Upper lobe of left lung (tissue), 4 donors: ENCODE measurements around the gene PAX5.

Source experiments
- EP300 ChIP-seq, 4 donors: sonication (generic); formaldehyde crosslinking; IDR thresholded peaks; one replicate each; pipeline ENCODE4 v1.5.1; 2017; ENCODE audit warnings: antibody characterized with exemption in 4 of 4, control low read depth in 2 of 4
- POLR2A ChIP-seq, 4 donors: fragments of 450-650 bp; IDR thresholded peaks; one replicate each; pipeline ENCODE4 v1.5.1; 2016 to 2017; ENCODE audit warnings: antibody characterized with exemption in 4 of 4, mild to moderate bottlenecking in 2 of 4

- no peak for TF ChIP-seq POLR2A (IDR thresholded peaks at IDR 0.05)
- no peak for TF ChIP-seq EP300 (IDR thresholded peaks at IDR 0.05)
Observed at GRCh38 chr9:36891341-36891811, 142.7 kb downstream of the PAX5 start.
